NCI-H2107 treated with DMSO at 0.1 percent for 48 hours (cell line): ENCODE results near the gene ATP1A1.

Source experiments
- DNase-seq: peaks from one replicate; lab custom pipeline; 2025; ENCODE audit not compliant: unreplicated experiment; lab: John Stamatoyannopoulos, UW

ATP1A1 gene

DNA sequence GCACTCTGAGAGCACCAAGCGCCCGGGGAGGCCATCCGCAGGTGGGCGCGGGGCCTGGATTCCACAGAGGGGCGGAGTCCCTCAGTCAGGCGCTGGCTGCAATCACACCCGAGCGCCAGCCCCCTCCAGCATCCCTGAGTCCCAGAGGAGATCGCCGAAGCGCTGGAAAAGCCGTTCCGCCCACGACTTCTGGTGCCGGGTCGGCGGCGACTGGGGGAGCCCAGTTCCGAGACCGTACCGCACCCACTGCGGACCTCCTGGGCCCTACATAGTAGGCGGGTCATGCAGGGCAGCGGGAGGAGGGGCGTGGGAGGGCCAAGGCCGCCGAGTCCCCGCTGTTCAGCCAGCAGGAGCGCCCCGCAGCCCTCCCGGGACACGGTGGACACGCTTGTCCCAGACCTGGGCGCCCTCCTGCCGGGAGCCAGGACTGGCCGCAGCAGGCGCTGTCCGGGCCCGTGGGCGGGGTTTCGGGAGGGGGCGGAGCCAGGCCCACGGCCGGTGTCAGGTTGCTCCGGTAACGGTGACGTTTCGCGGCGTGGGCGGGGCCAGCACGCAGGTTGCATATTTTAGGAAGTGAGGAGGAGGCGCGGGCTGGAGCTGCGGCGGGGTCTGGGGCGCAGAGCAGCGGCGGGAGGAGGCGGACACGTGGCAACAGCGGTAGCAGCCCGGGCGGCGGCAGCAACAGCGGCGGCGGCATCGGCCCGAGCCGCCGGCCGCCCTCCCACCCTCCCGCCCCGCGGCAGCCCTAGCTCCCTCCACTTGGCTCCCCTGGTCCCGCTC, at the start of gene ATP1A1:
Gene ATP1A1, plus strand, starts transcription at position 594 of the 780 bp plus-strand sequence. CDS start 268 bp downstream, outside the sequence.
- DNase-seq: peak; percentile 85

GRCh38 chr1:116323491-116323890, 49.6 kb upstream of the ATP1A1 start:
- DNase-seq: peak; percentile 55

- no peak for DNase-seq
Measured at GRCh38 chr1:116324411-116324810, 48.6 kb upstream of the ATP1A1 start.

DNA sequence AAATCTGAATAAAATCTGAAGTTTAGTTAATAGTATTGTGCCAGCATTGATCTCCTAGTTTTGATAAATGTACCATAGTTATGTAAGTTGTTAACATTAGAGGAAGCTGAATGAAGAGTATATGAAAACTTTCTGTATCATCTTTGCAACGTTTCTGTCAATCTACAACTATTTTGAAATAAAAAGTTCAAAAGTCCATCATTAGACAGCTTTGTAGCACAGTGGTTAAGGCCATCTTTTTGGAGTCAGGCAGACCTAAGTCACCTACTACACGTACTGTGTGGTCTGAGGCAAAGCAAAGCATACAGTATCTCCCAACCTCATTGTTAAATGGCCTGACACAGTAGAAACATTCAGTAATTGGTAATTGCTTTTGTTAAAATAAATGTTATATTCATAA, 47.9 kb upstream of the ATP1A1 start:
- DNase-seq: no peak

DNA sequence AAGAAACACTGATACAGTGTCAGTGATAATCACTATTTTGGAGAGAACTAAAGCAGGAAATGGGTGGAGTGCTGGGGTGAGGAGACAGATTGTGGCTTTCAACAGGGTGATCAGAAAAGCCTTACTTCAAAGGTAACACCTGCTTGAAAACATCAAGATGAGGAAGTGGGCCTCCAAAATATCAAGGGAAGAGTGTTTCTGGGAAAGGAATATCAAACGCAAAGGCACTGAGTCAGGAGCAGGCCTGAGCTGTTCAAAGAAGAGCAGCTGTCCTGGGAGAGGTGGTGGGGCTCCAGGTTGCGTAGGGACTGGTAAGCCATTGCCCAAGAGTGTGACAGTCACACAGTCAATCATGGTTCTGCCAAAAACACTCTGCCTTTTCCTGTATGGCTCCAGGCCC, 47.1 kb upstream of the ATP1A1 start:
- peak; percentile 58 for DNase-seq

DNA sequence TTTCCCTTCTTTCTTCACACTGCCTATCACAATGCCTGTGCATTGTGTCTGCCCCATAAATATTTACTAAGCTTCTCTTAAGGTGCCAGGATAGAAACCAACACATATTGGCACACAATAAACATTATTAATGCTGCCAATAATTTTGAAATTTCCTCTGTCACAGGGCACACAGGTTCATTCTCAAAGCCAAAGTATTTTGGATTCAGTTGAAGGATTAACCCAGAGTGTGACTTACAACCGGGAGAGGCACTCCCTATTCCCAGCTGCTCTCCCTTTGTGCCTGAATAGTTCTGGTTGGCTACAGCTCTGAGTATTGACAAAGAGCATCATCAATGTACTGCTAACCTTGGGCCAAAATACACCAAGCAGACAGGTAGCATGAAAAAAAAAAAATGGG, 46.6 kb upstream of the ATP1A1 start:
- DNase-seq: peak; percentile 26

GRCh38 chr1:116328671-116329070, 44.4 kb upstream of the ATP1A1 start:
- DNase-seq: no peak

DNA sequence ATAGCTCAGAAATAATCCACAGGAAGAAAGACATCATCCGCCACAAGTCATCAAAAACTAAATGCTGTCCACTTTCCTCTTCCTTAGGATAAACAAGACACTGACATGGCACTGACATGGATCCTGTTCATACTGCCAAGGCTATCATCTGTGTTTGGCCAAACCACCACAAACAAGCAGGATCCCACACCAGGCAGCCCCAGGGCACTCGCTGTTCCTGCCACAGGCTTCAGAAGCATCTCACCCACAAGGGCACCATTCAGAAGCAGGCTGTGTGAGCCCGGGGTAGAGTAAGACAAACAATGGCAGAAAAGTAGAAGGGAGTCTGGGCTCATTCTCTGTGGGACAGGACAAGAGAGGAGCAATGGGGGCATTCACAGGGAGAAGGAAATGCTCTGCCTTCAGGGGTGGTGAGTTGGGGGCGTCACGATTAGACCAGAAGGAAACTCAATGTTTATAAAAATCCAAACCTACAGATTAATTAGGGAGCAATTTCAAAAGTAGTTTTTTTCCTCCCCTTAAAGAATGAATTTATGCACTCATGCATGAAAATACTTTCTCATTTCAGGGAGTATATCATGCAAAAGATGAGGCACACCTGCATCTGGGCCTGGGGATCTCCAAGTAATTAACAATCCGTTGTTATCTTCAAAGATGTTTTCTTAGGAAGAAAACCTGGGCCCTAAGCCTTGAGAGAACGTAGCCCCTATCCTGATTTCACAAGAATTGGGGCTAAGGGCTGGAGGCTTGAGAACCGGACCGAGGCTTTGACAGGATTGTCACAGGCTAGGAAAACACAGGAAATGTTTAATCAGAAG, 43.3 kb upstream of the ATP1A1 start:
- DNase-seq: peak; percentile 24

DNA sequence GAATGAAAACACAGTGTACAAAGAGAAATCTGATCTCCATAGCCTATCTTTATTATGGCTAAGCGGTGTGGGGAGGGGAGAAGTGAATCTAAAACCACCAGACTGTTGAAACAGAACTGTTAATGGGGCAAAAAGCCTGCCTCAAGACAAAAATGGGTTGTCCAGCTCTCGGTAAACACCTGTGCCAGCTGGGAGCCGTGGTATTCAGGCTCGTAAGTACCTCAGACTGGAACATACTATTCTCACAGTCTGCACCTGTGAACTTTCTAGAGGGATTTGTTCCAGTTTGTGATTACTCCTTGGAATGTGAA, 42.7 kb upstream of the ATP1A1 start:
- peak; percentile 98 for DNase-seq

GRCh38 chr1:116330846-116331245, 42.2 kb upstream of the ATP1A1 start:
- no peak for DNase-seq

DNA sequence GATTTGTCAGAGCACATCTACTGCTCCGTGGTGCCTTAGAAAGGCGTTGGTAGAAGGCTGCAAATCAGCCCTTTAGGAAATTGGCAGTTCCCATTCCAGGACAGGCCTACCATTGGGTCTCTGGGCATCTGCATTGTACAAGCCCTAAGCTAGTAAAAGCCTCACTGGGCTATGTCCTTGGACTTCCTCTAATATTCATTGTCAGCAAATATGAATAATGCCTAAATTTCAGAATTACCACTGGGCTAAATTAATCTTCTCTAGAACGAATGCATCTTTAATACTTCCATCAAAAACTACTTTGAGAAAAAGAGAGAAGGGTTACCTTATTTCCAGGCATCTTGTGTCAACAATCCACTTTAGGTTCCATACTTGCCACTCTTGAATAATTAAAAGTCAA, 41.5 kb upstream of the ATP1A1 start:
- no peak for DNase-seq

DNA sequence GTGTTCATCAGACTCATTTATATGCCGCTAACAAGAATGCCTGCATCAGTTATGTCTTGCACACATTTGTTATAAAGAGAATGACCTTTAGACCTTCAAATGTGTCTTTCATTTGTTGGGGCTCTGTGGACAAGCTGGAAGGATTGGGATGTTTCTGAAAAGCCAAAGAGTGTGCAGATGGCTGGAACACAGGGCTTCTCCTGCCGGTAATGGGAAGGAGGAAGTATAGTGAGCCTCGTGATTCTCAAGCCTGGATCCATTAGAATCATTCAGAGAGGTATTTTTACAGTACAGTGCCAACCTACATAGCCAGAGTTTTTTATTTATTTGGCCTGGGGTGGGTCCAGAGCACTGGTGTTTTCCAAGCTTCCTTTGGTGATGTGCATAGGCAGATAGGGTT, 40.6 kb upstream of the ATP1A1 start:
- no peak for DNase-seq

DNA sequence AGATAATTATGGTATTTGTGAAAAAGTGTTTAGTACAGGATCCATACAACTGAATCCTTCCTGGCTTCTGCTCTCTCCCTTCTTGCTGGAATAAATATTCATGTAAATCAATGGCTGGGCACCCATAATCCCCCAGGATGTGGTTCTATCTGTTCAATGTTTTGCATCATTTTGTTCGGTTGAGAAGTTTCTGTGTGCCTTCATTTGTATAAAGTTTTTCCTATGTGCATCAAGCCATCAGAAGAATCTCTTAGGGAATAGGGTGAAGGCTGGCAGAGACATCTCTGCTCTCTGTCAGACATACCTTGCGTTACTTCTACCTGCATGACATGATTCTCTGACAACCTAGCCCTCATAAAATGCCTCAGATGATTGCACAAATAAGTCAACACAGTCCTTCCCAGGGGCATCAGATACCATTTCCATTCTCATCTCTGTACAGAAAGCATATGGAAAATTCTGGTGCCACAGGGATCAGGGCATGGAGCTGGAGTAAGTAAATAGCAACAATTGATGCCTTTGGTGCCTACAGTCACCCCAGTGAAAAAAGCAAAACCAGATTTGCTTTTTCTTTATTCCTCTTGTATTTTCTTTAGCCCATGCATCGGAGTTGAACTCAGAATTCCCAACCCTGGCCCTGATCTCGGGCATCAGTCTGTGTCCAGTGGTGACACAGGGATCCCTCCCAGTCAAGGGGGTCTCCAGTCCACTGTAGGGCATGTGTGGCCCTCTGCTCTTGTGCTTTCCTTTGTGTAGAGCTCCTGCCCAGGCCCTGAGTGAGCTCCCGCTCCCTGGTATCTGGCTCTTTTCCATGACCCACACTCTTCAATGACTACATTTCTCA, 39.7 kb upstream of the ATP1A1 start:
- DNase-seq: no peak

DNA sequence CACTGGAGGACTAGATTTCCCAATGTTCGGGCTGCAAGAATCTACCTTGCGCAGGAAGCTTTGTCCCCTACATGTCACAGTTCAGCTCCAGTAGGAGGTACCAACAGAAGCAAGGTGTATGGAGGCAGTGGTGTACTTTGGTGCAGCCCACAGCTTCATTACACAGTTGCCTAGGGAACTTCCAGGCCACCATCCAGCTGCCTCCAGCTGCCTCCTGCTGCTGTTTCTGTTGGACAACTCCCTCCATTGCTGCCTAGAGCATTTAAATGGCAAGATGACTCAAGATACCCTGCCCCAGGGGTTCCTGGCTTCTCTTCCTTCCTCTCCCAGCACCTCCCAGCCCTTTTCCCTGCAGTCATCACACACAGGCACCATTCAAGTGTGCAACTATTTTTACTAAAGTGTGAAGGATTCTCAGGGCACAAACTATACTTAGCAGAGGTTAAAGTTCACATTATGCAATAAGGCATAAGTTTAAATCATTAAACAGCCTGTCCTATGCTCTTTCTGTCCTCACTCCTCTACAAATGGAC, 39.0 kb upstream of the ATP1A1 start:
- DNase-seq: no peak

- DNase-seq: no peak
Measured at GRCh38 chr1:116334868-116335635, 38.0 kb upstream of the ATP1A1 start.

DNA sequence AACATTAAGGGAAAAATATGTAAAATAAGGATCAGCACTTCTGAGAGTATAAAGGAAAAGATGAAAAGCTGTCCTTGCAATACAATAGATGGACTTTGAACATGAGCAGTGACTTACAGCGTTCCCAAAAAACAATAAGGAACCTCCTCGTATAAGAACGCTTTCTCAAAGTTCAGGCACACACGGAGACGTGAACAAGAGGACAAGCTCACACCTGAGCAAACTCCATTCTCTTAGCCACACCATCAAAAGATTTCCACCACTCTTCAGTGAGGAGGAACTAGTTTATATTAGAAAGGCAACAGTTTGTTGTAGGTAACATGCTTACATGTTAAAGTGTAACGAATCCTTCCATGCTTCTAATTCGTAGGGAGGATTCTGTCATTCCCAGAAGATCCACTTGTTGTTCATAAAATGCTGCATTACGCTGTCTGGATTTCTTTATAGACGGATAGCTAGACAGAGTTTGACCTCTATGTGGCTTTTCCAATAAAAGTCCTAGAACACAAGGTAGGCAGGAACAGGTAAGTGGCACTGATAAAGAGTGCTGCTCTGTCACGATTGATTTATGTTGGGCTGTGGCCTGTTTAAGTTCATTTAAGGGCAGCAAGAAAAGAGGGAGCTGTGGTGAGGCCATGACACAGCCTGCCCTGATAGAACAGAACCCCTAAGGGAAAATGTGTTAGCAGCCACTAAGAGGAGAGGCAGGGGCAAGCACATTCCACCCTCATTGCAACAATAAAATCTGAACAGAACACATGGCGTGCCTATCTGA, 37.0 kb upstream of the ATP1A1 start:
- DNase-seq: no peak

- no peak for DNase-seq
Measured at GRCh38 chr1:116337398-116337797, 35.6 kb upstream of the ATP1A1 start.

- no peak for DNase-seq
Measured at GRCh38 chr1:116338400-116338799, 34.6 kb upstream of the ATP1A1 start.

GRCh38 chr1:116340506-116341231, 32.4 kb upstream of the ATP1A1 start:
- no peak for DNase-seq
